Neural cell (in vitro differentiated cells): ENCODE data around the gene SSBP4.

ENCODE experiments used
- EP300 ChIP-seq: fragments of 450-650 bp; conservative IDR thresholded peaks from 2 replicates; pipeline ENCODE4 v1.6.1; 2014; ENCODE audit warnings: antibody characterized with exemption, mild to moderate bottlenecking, moderate library complexity; ENCODE audit not compliant: poor library complexity, severe bottlenecking
- EZH2 ChIP-seq: fragments of 200-600, 300-800 bp; shearing (Covaris generic), sonication (generic); IDR thresholded peaks from 2 replicates; pipeline ENCODE4 v1.6.1; 2014; ENCODE audit warnings: antibody characterized with exemption, low read length, borderline replicate concordance, mild to moderate bottlenecking; ENCODE audit not compliant: insufficient read depth, poor library complexity, severe bottlenecking
- TF ChIP-seq, protein P1 (sequence below): fragments of 450-650 bp; IDR thresholded peaks from 2 replicates; pipeline ENCODE4 v1.5.1; 2014; ENCODE audit warnings: antibody characterized with exemption, mild to moderate bottlenecking, moderate library complexity; ENCODE audit not compliant: poor library complexity, severe bottlenecking

- TF ChIP-seq EZH2, result no peak
- TF ChIP-seq EP300, result no peak
- TF ChIP-seq, protein P1, sequence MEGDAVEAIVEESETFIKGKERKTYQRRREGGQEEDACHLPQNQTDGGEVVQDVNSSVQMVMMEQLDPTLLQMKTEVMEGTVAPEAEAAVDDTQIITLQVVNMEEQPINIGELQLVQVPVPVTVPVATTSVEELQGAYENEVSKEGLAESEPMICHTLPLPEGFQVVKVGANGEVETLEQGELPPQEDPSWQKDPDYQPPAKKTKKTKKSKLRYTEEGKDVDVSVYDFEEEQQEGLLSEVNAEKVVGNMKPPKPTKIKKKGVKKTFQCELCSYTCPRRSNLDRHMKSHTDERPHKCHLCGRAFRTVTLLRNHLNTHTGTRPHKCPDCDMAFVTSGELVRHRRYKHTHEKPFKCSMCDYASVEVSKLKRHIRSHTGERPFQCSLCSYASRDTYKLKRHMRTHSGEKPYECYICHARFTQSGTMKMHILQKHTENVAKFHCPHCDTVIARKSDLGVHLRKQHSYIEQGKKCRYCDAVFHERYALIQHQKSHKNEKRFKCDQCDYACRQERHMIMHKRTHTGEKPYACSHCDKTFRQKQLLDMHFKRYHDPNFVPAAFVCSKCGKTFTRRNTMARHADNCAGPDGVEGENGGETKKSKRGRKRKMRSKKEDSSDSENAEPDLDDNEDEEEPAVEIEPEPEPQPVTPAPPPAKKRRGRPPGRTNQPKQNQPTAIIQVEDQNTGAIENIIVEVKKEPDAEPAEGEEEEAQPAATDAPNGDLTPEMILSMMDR, result no peak
Observed at GRCh38 chr19:18467978-18468377, 48.8 kb downstream of the SSBP4 start.
